ENCODE measurements around the gene AFP. TPM values are rescaled to one million over a fixed set of nuclear protein-coding genes. Genes with fewer than 3 reads are reported as not detected.

AFP gene
- polyA plus RNA-seq, 1 donor (not counting 4 experiments of a cell fraction or from before 2014, with no cell fraction given), result 1.8 TPM

DNA sequence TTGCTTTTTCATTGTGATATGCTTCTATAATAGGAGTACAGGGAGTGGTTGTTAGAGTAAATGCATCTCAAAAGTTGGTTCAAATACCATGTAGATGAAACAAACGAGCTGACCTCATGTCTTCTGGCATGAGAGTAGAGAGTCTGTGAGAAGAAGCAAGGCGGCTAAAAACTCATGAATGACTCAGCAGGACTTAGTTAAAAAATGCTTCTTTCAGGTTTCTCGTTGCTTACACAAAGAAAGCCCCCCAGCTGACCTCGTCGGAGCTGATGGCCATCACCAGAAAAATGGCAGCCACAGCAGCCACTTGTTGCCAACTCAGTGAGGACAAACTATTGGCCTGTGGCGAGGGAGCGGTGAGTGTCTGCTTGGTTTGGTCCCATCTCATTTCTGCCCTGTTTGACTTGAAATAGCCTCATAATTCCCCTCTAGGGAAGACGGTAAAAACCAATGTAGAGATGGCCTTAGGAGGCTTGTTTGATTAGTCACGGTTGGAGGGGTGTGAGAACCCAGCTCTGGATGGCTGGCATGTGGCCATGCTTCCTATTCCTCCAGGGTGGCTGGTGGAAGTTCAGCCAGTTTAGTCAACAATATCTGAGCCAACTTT is 14.5 kb downstream of the AFP start:
- peak overlapping the region; percentile 80 for H3K4me2 ChIP-seq (ENCODE audit: control insufficient read depth, extremely low read depth, insufficient read depth, low read depth, low read length)
- DNase-seq (ENCODE audit: low read depth, low spot score) (peak; percentile 80), FAIRE-seq (peak; percentile 91)
- no peak for TF ChIP-seq EZH2 (IDR thresholded peaks at IDR 0.05; ENCODE audit: low read length)
- TF ChIP-seq, protein P1, sequence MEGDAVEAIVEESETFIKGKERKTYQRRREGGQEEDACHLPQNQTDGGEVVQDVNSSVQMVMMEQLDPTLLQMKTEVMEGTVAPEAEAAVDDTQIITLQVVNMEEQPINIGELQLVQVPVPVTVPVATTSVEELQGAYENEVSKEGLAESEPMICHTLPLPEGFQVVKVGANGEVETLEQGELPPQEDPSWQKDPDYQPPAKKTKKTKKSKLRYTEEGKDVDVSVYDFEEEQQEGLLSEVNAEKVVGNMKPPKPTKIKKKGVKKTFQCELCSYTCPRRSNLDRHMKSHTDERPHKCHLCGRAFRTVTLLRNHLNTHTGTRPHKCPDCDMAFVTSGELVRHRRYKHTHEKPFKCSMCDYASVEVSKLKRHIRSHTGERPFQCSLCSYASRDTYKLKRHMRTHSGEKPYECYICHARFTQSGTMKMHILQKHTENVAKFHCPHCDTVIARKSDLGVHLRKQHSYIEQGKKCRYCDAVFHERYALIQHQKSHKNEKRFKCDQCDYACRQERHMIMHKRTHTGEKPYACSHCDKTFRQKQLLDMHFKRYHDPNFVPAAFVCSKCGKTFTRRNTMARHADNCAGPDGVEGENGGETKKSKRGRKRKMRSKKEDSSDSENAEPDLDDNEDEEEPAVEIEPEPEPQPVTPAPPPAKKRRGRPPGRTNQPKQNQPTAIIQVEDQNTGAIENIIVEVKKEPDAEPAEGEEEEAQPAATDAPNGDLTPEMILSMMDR (optimal IDR thresholded peaks at IDR 0.05 in 1 of 3, IDR thresholded peaks at IDR 0.05 in 1 of 3, conservative IDR thresholded peaks at IDR 0.05 in 1 of 3; ENCODE audit: extremely low read depth in 1 of 3, insufficient read depth in 2 of 3, low read length in 3 of 3), result no peak
- peak overlapping the region in 2 of 3 experiments; percentile 45 to 50 for H3K4me3 ChIP-seq (ENCODE audit: control insufficient read depth in 2 of 3, extremely low read depth in 1 of 3, insufficient read depth in 2 of 3, low read depth in 1 of 3, low read length in 3 of 3)
- no peaks in the 10 kb centered on the region for H3K27me3 ChIP-seq (ENCODE audit: control insufficient read depth, extremely low read depth, insufficient read depth, low read length)
- H3K9me3 ChIP-seq (ENCODE audit: control insufficient read depth, low read depth, low read length), result no peaks in the 10 kb centered on the region
- peak overlapping the region; percentile 94 for H2AFZ ChIP-seq (ENCODE audit: control insufficient read depth, low read length)
- H3K79me2 ChIP-seq (ENCODE audit: control insufficient read depth, insufficient read depth, low read length), result no peaks in the 10 kb centered on the region
- peak overlapping the region; percentile 82 for H3K27ac ChIP-seq (ENCODE audit: control insufficient read depth, insufficient read depth, low read length)
- H3K9ac ChIP-seq (ENCODE audit: control insufficient read depth, extremely low read depth, insufficient read depth, low read length), result peak overlapping the region; percentile 68
- dilution Hi-C loops (cut with MboI; ENCODE audit: extremely low pct_ligation_motif_present, low sequenced_read_pairs), result no loop called here
- peaks cover 42% of the 10 kb centered on the region for H3K4me1 ChIP-seq (ENCODE audit: control insufficient read depth, extremely low read depth, insufficient read depth, low read length)
- no peaks in the 10 kb centered on the region for H4K20me1 ChIP-seq (ENCODE audit: control insufficient read depth, extremely low read depth, insufficient read depth, low read length)
- no peaks in the 10 kb centered on the region for H3K9me1 ChIP-seq (ENCODE audit: control insufficient read depth, extremely low read depth, insufficient read depth, low read length)
- no peaks in the 10 kb centered on the region for H3K36me3 ChIP-seq (ENCODE audit: control insufficient read depth in 2 of 2, extremely low read depth in 1 of 2, insufficient read depth in 2 of 2, low read length in 2 of 2)

- H3K9ac ChIP-seq (ENCODE audit: control insufficient read depth, extremely low read depth, insufficient read depth, low read length), result no peak overlapping the region
Observed at GRCh38 chr4:73451404-73451803, 15.4 kb downstream of the AFP start.

More at GRCh38 chr4:73451404-73451803, 15.4 kb downstream of the AFP start:
- no peaks in the 10 kb centered on the region for H3K79me2 ChIP-seq (ENCODE audit: control insufficient read depth, insufficient read depth, low read length)
- H3K4me2 ChIP-seq (ENCODE audit: control insufficient read depth, extremely low read depth, insufficient read depth, low read depth, low read length), result no peak overlapping the region
- DNase-seq (ENCODE audit: low read depth, low spot score), result no peak
- no peaks in the 10 kb centered on the region for H3K9me3 ChIP-seq (ENCODE audit: control insufficient read depth, low read depth, low read length)
- no peak overlapping the region for H2AFZ ChIP-seq (ENCODE audit: control insufficient read depth, low read length)
- H3K27ac ChIP-seq (ENCODE audit: control insufficient read depth, insufficient read depth, low read length), result no peak overlapping the region
- peaks cover 42% of the 10 kb centered on the region for H3K4me1 ChIP-seq (ENCODE audit: control insufficient read depth, extremely low read depth, insufficient read depth, low read length)
- H3K9me1 ChIP-seq (ENCODE audit: control insufficient read depth, extremely low read depth, insufficient read depth, low read length), result no peaks in the 10 kb centered on the region
- no peaks in the 10 kb centered on the region for H4K20me1 ChIP-seq (ENCODE audit: control insufficient read depth, extremely low read depth, insufficient read depth, low read length)
- no peaks in the 10 kb centered on the region for H3K27me3 ChIP-seq (ENCODE audit: control insufficient read depth, extremely low read depth, insufficient read depth, low read length)
- no peak overlapping the region for H3K4me3 ChIP-seq (ENCODE audit: control insufficient read depth in 2 of 3, extremely low read depth in 1 of 3, insufficient read depth in 2 of 3, low read depth in 1 of 3, low read length in 3 of 3)
- no peaks in the 10 kb centered on the region for H3K36me3 ChIP-seq (ENCODE audit: control insufficient read depth in 2 of 2, extremely low read depth in 1 of 2, insufficient read depth in 2 of 2, low read length in 2 of 2)
- dilution Hi-C loops (cut with MboI; ENCODE audit: extremely low pct_ligation_motif_present, low sequenced_read_pairs), result no loop called here
- FAIRE-seq, result no peak
- no peak for TF ChIP-seq EZH2 (IDR thresholded peaks at IDR 0.05; ENCODE audit: low read length)
- TF ChIP-seq, protein P1 (optimal IDR thresholded peaks at IDR 0.05 in 1 of 3, IDR thresholded peaks at IDR 0.05 in 1 of 3, conservative IDR thresholded peaks at IDR 0.05 in 1 of 3; ENCODE audit: extremely low read depth in 1 of 3, insufficient read depth in 2 of 3, low read length in 3 of 3), result no peak

Data from keratinocyte (primary cell).